HepG2 (cell line): ENCODE results near the gene COPS7A. TPM values are rescaled to one million over a fixed set of nuclear protein-coding genes. Genes with fewer than 3 reads are reported as not detected.

ENCODE experiments used
- CTCF ChIP-seq: sonication (generic); formaldehyde crosslinking; IDR thresholded peaks from 2 replicates; pipeline ENCODE4 v1.5.0; 2020; ENCODE audit warnings: mild to moderate bottlenecking, missing genetic modification reagents, moderate library complexity
- ETV5 ChIP-seq: IDR thresholded peaks from 2 replicates; pipeline ENCODE4 v1.6.1; 2018; ENCODE audit warnings: missing biosample characterization, missing genetic modification reagents, inconsistent platforms, borderline replicate concordance
- NFE2L2 ChIP-seq: fragments of 150-350 bp; IDR thresholded peaks from 2 replicates; pipeline ENCODE4 v1.6.1; 2014; ENCODE audit warnings: low read length
- NR2F6 ChIP-seq, 2 experiments: IDR thresholded peaks; 2 replicates each; pipeline ENCODE4 v1.6.1; 2016; ENCODE audit warnings: antibody characterized with exemption in 1 of 2, mild to moderate bottlenecking in 1 of 2
- REXO4 ChIP-seq: sonication (generic); formaldehyde crosslinking; IDR thresholded peaks from 2 replicates; pipeline ENCODE4 v1.8.0; 2022; ENCODE audit warnings: missing genetic modification reagents, mild to moderate bottlenecking, borderline replicate concordance
- SMC3 ChIP-seq: IDR thresholded peaks from 2 replicates; pipeline ENCODE4 v1.6.1; 2011; ENCODE audit warnings: low read length, improper control_type of control experiment
- TAF15 ChIP-seq: fragments of 200-400 bp; formaldehyde crosslinking; IDR thresholded peaks from one replicate; pipeline ENCODE4 v1.6.1; 2018; ENCODE audit warnings: mild to moderate bottlenecking, low read depth, low read length; ENCODE audit not compliant: poor library complexity, severe bottlenecking
- TBX2 ChIP-seq: sonication (generic); formaldehyde crosslinking; IDR thresholded peaks from 2 replicates; pipeline ENCODE4 v1.5.0; 2020; ENCODE audit warnings: missing genetic modification reagents, mild to moderate bottlenecking, borderline replicate concordance
- TFDP1 ChIP-seq: IDR thresholded peaks from 2 replicates; pipeline ENCODE4 v1.6.1; 2016; ENCODE audit warnings: missing compliant biosample characterization, missing genetic modification reagents, borderline replicate concordance
- TIGD3 ChIP-seq: sonication (generic); formaldehyde crosslinking; IDR thresholded peaks from 2 replicates; pipeline ENCODE4 v1.5.1; 2020; ENCODE audit warnings: mild to moderate bottlenecking, missing genetic modification reagents, borderline replicate concordance
- ZBTB44 ChIP-seq: sonication (generic); formaldehyde crosslinking; IDR thresholded peaks from 2 replicates; pipeline ENCODE4 v1.4.0; 2020; ENCODE audit warnings: missing genetic modification reagents
- ZNF17 ChIP-seq: sonication (generic); formaldehyde crosslinking; IDR thresholded peaks from 2 replicates; pipeline ENCODE4 v1.5.0; 2020; ENCODE audit warnings: mild to moderate bottlenecking, missing genetic modification reagents
- ZNF230 ChIP-seq: sonication (generic); formaldehyde crosslinking; IDR thresholded peaks from 2 replicates; pipeline ENCODE4 v1.4.0; 2020; ENCODE audit warnings: mild to moderate bottlenecking, missing genetic modification reagents
- ZNF484 ChIP-seq: sonication (generic); formaldehyde crosslinking; IDR thresholded peaks from 2 replicates; pipeline ENCODE4 v1.5.1; 2020; ENCODE audit warnings: mild to moderate bottlenecking, low read depth, missing genetic modification reagents, borderline replicate concordance
- ZNF788 ChIP-seq: sonication (generic); formaldehyde crosslinking; IDR thresholded peaks from 2 replicates; pipeline ENCODE4 v1.5.0; 2020; ENCODE audit warnings: mild to moderate bottlenecking, missing genetic modification reagents, borderline replicate concordance
- polyA plus RNA-seq, 8 experiments: library from polyadenylated mRNA; depleted of rRNA in 3 of 8; stranded (reverse) in 7 of 8; unstranded in 1 of 8; fragments of >200 nt; fragmentation: Illumina TruSeq in 4 of 8; extraction: Trizol in 4 of 8; gene quantifications; 2 replicates each; pipeline versions ENCODE4 v1.2.1 to v1.2.3, GENCODE V29; 2011 to 2016; ENCODE audit warnings: low read depth in 4 of 8, missing spikeins in 1 of 8, mixed read lengths in 1 of 8; ENCODE audit not compliant: insufficient read depth in 1 of 8
- total RNA-seq, 5 experiments: library from RNA; depleted of rRNA; stranded (reverse); fragments of >200 nt; fragmentation: Illumina TruSeq; extraction: Trizol; gene quantifications; 2 replicates each; pipeline ENCODE4 v1.2.3, GENCODE V29; 2016; ENCODE audit warnings: low read depth in 1 of 5
- TF ChIP-seq, protein P1 (sequence below): sonication (generic); formaldehyde crosslinking; conservative IDR thresholded peaks from 2 replicates; pipeline ENCODE4 v1.4.0; 2020; ENCODE audit warnings: missing genetic modification reagents
- TF ChIP-seq, protein P2 (sequence below): sonication (generic); formaldehyde crosslinking; IDR thresholded peaks from 2 replicates; pipeline ENCODE4 v1.4.0; 2020; ENCODE audit warnings: missing genetic modification reagents, low read depth, mild to moderate bottlenecking, borderline replicate concordance
- TF ChIP-seq, protein P3 (sequence below): sonication (generic); formaldehyde crosslinking; conservative IDR thresholded peaks from 2 replicates; pipeline ENCODE4 v1.5.0; 2020; ENCODE audit warnings: missing genetic modification reagents

Gene COPS7A
- total and polyA plus RNA-seq, 2 of the 13 experiments (the other 11 are each of a cell fraction or from before 2014, with no cell fraction given): 40.0 to 73.6 TPM

- TF ChIP-seq CTCF (CRISPR knock-in tag): 0 out of 2 replicates have a peak, but pooled peaks have one; percentile 98
- no peak for TF ChIP-seq ZBTB44 (CRISPR knock-in tag)
- TF ChIP-seq, protein P1, sequence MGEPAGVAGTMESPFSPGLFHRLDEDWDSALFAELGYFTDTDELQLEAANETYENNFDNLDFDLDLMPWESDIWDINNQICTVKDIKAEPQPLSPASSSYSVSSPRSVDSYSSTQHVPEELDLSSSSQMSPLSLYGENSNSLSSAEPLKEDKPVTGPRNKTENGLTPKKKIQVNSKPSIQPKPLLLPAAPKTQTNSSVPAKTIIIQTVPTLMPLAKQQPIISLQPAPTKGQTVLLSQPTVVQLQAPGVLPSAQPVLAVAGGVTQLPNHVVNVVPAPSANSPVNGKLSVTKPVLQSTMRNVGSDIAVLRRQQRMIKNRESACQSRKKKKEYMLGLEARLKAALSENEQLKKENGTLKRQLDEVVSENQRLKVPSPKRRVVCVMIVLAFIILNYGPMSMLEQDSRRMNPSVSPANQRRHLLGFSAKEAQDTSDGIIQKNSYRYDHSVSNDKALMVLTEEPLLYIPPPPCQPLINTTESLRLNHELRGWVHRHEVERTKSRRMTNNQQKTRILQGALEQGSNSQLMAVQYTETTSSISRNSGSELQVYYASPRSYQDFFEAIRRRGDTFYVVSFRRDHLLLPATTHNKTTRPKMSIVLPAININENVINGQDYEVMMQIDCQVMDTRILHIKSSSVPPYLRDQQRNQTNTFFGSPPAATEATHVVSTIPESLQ (CRISPR knock-in tag): no peak
- no peak for TF ChIP-seq NFE2L2
- no peak for TF ChIP-seq REXO4 (CRISPR knock-in tag)
- TF ChIP-seq ETV5 (CRISPR knock-in tag): 0 out of 2 replicates have a peak, but pooled peaks have one; percentile 29
- TF ChIP-seq ZNF484: no peak
- TF ChIP-seq SMC3: peak; percentile 87
- TF ChIP-seq ZNF788 (CRISPR knock-in tag): peak; percentile 7; the same call in 1 of the 2 replicates
- TF ChIP-seq, protein P2, sequence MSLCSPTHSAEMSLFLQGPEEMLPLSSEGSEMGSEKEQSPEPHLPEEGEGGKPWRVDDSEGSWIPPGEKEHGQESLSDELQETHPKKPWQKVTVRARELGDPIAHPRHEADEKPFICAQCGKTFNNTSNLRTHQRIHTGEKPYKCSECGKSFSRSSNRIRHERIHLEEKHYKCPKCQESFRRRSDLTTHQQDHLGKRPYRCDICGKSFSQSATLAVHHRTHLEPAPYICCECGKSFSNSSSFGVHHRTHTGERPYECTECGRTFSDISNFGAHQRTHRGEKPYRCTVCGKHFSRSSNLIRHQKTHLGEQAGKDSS (CRISPR knock-in tag): 0 out of 2 replicates have a peak, but pooled peaks have one; percentile 0
- no peak for TF ChIP-seq TFDP1 (CRISPR knock-in tag)
- no peak for TF ChIP-seq TAF15
- TF ChIP-seq ZNF17 (CRISPR knock-in tag): no peak
- TF ChIP-seq NR2F6 (IDR thresholded peaks at IDR 0.05): peak; percentile 34; the same call in 1 of the 2 replicates
- TF ChIP-seq NR2F6 (CRISPR knock-in tag; IDR thresholded peaks at IDR 0.05): no peak
- no peak for TF ChIP-seq ZNF230 (CRISPR knock-in tag)
- TF ChIP-seq, protein P3, sequence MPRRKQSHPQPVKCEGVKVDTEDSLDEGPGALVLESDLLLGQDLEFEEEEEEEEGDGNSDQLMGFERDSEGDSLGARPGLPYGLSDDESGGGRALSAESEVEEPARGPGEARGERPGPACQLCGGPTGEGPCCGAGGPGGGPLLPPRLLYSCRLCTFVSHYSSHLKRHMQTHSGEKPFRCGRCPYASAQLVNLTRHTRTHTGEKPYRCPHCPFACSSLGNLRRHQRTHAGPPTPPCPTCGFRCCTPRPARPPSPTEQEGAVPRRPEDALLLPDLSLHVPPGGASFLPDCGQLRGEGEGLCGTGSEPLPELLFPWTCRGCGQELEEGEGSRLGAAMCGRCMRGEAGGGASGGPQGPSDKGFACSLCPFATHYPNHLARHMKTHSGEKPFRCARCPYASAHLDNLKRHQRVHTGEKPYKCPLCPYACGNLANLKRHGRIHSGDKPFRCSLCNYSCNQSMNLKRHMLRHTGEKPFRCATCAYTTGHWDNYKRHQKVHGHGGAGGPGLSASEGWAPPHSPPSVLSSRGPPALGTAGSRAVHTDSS (CRISPR knock-in tag): no peak
- TF ChIP-seq TBX2 (CRISPR knock-in tag): no peak
- no peak for TF ChIP-seq TIGD3
Observed at GRCh38 chr12:6753772-6754356, 30.0 kb downstream of the COPS7A start (continued).
